Measurements from ENCODE around the gene KCNMB2.

GRCh38 chr3:178603735-178604134 is 67.5 kb downstream of the KCNMB2 start:
- no peak for TF ChIP-seq POLR2AphosphoS5 (IDR thresholded peaks at IDR 0.05; ENCODE audit: borderline replicate concordance, low read depth, low read length)
- no peak for TF ChIP-seq EZH2 (IDR thresholded peaks at IDR 0.05)

Measured in SK-N-MC (cell line).